ENCODE data around the gene RNU6-8.

The RNU6-8 gene

DNA sequence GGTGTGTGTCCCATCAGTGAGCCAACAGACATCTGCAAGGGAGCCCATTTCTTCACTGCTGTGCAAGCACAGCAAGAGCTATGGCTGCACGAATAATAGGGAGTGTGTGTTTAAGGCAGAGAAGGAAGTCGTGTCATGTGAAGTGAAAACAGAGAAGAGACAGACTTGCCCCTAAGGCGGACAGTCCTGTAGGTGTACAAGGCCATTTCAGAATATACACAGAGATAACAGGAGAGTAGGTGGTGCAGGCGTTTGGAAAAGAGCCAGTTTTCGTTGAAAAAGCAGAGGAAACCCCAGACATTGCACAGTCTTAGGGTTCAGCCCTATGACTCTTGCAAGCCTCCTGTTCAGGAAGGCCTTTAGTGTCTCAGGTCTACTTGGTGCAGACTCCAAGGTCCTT, 46.3 kb upstream of the RNU6-8 start:
- H3K4me3 Mint-ChIP-seq = no peak overlapping the region
- H3K27me3 Mint-ChIP-seq (ENCODE audit: low read depth, poor library complexity) = peaks cover 4% of the 10 kb centered on the region
- DNase-seq = no peak
- H3K27ac Mint-ChIP-seq = no peak overlapping the region
- no peaks in the 10 kb centered on the region for H3K36me3 Mint-ChIP-seq (ENCODE audit: low read depth)
- no peaks in the 10 kb centered on the region for H3K4me1 Mint-ChIP-seq
- TF ChIP-seq, protein P1, sequence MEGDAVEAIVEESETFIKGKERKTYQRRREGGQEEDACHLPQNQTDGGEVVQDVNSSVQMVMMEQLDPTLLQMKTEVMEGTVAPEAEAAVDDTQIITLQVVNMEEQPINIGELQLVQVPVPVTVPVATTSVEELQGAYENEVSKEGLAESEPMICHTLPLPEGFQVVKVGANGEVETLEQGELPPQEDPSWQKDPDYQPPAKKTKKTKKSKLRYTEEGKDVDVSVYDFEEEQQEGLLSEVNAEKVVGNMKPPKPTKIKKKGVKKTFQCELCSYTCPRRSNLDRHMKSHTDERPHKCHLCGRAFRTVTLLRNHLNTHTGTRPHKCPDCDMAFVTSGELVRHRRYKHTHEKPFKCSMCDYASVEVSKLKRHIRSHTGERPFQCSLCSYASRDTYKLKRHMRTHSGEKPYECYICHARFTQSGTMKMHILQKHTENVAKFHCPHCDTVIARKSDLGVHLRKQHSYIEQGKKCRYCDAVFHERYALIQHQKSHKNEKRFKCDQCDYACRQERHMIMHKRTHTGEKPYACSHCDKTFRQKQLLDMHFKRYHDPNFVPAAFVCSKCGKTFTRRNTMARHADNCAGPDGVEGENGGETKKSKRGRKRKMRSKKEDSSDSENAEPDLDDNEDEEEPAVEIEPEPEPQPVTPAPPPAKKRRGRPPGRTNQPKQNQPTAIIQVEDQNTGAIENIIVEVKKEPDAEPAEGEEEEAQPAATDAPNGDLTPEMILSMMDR (IDR thresholded peaks at IDR 0.05) = no peak
- no peaks in the 10 kb centered on the region for H3K9me3 Mint-ChIP-seq

DNA sequence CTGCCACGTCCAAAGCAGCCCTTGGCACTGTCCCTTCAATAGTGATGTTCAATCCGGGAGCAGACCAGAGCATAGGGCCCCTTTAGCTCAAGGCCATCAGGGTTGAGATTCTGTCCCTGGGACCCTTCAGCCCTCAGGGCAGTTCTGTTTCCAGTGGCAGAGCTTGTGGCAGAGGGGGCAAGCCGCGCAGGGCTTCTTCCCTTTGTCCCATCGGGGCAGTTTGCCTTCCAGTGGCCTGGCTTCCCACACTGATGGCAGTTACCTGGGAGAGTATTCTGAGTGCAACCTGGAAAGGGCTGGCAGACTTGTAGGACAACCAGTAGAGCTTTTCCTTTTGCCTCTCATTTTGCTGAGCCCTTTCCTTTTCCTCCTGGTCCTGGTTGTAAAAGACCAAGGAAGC, 43.7 kb upstream of the RNU6-8 start:
- Mint-ChIP-seq H3K4me3 (no peak overlapping the region), H3K36me3 (ENCODE audit: low read depth) (no peaks in the 10 kb centered on the region), H3K4me1 (no peaks in the 10 kb centered on the region), H3K27me3 (ENCODE audit: low read depth, poor library complexity) (peaks cover 3% of the 10 kb centered on the region), H3K9me3 (no peaks in the 10 kb centered on the region), H3K27ac (no peak overlapping the region)
- no peak for DNase-seq
- TF ChIP-seq, protein P1 (IDR thresholded peaks at IDR 0.05) = no peak

DNA sequence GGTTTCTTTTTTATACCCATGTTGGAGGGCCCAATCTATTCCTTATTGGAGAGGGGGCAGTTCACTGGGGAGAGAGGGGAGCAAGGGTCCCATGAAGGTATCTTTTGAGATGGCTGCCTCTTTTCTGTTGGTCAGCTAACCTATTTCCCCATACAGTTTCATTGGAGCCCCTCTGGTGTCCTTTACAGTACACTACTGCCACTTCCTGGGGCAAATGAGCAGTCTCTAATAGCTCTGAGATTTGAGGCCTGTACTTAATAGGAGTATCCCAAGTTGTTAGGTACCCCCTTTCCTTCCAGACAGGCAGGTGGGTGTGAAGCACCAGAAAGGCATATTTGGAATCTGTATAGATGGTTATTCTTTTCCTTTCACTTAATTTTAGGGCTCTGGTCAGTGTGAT, 41.3 kb upstream of the RNU6-8 start:
- Mint-ChIP-seq H3K27ac (no peak overlapping the region), H3K4me1 (no peaks in the 10 kb centered on the region), H3K36me3 (ENCODE audit: low read depth) (peaks cover 4% of the 10 kb centered on the region), H3K27me3 (ENCODE audit: low read depth, poor library complexity) (peaks cover 3% of the 10 kb centered on the region), H3K4me3 (no peak overlapping the region), H3K9me3 (peaks cover 16% of the 10 kb centered on the region)
- no peak for DNase-seq
- TF ChIP-seq, protein P1 (IDR thresholded peaks at IDR 0.05) = no peak

DNA sequence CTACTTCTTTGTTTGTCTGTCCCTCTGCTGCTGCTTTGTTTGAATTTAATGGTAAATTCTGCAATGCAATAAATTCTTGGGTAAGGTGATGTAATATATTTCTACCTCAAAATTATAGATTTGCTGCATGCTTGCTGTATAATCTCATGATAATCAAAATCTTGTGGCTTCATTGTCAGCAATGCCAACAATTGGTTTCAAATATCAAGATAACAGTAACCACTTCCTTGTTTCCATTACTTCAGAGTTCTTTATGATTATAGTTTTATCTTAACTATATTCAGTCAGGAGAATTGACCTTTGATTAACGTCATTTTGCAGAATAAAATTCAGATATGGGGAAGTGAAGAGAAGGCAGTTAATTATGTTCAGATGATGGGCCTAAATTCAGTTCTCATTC, 30.2 kb upstream of the RNU6-8 start:
- peaks cover 11% of the 10 kb centered on the region for H3K9me3 Mint-ChIP-seq
- DNase-seq = no peak
- no peaks in the 10 kb centered on the region for H3K4me1 Mint-ChIP-seq
- H3K36me3 Mint-ChIP-seq (ENCODE audit: low read depth) = no peaks in the 10 kb centered on the region
- H3K27me3 Mint-ChIP-seq (ENCODE audit: low read depth, poor library complexity) = peaks cover 4% of the 10 kb centered on the region
- H3K27ac Mint-ChIP-seq = no peak overlapping the region
- H3K4me3 Mint-ChIP-seq = no peak overlapping the region
- TF ChIP-seq, protein P1 (IDR thresholded peaks at IDR 0.05) = no peak

DNA sequence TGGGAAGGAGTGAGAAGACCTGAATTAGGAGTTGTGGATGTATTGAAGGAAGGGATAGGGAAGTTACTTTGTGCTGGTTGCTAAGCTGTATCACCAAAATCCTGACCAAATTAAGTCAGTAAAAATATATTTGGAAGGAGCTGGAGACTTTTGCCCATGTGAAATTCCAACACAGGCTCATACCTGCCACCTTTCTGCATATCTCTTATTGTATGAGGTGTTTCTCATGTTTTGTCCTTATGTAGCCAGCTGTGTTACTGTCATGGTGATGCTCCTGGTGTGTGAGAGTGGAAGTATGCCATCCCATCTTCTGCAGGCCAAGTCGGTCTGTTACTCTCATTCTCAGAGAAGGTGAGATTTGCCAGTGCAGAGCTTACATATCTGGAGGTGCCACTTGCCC, 29.4 kb upstream of the RNU6-8 start:
- no peaks in the 10 kb centered on the region for H3K4me1 Mint-ChIP-seq
- peaks cover 3% of the 10 kb centered on the region for H3K27me3 Mint-ChIP-seq (ENCODE audit: low read depth, poor library complexity)
- H3K9me3 Mint-ChIP-seq = peaks cover 8% of the 10 kb centered on the region
- TF ChIP-seq, protein P1 (IDR thresholded peaks at IDR 0.05) = no peak
- DNase-seq = no peak
- H3K27ac Mint-ChIP-seq = no peak overlapping the region
- H3K4me3 Mint-ChIP-seq = no peak overlapping the region
- no peaks in the 10 kb centered on the region for H3K36me3 Mint-ChIP-seq (ENCODE audit: low read depth)

DNA sequence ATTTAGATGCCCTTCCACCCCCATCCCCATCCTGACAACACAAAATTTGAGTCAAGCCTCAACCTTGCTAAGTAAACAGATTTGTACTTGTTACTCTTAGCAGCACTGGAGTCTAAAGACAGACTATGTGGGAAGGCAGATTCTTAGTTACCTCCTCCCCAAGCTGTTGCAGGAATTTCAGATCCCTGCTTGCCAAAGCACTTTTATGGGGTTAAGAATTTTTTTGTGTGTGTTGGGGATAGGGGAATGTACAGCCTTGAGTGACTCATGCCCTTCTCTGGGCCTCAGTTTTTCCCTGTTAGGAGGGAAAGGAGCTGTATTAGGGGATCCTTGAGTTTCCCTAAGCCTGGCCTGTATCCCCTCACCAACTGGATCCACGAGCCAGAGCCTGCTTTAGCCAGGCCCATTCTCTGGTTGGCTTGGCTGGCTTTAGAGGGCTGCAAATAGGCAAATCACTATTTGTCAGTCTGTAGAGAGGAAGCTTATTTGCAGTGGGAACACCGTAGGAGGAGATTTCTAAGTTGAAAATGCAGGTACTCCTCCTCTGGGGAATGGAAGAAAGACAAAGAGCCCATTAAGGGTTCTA, 27.7 kb upstream of the RNU6-8 start:
- no peaks in the 10 kb centered on the region for H3K4me1 Mint-ChIP-seq
- H3K27ac Mint-ChIP-seq = no peak overlapping the region
- no peak for DNase-seq
- no peaks in the 10 kb centered on the region for H3K36me3 Mint-ChIP-seq (ENCODE audit: low read depth)
- peaks cover 3% of the 10 kb centered on the region for H3K27me3 Mint-ChIP-seq (ENCODE audit: low read depth, poor library complexity)
- TF ChIP-seq, protein P1 (IDR thresholded peaks at IDR 0.05) = no peak
- H3K4me3 Mint-ChIP-seq = no peak overlapping the region
- H3K9me3 Mint-ChIP-seq = peaks cover 3% of the 10 kb centered on the region

Data from nephron progenitor cell (in vitro differentiated cells).